NCI-H2171 (cell line): ENCODE results near the gene MITF.
A peak's percentile ranks its signal among the peaks of the same experiment; 100 is the strongest.

Source experiments
- DNase-seq: peaks from one replicate; lab custom pipeline; 2025; lab: John Stamatoyannopoulos, UW

MITF gene

DNA sequence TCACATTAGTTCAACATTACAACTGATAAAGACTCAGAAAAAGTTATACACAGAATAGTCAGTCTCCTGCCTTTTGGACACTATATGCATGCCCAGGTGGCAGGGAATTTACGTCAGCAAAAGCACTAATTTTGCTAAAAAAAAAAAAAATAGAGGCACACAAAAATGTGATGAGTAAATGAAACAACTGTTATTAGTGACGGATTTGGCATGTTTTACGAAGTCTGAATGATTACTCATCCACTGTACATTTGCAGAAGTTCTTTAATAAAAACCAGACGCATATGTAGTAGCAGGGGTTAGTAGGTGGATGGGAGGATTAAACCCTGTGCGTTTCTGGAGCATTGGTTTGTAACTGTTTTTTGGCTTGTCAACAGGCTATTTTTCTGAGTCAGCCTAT is 99.0 kb downstream of the MITF start:
- no peak for DNase-seq

DNA sequence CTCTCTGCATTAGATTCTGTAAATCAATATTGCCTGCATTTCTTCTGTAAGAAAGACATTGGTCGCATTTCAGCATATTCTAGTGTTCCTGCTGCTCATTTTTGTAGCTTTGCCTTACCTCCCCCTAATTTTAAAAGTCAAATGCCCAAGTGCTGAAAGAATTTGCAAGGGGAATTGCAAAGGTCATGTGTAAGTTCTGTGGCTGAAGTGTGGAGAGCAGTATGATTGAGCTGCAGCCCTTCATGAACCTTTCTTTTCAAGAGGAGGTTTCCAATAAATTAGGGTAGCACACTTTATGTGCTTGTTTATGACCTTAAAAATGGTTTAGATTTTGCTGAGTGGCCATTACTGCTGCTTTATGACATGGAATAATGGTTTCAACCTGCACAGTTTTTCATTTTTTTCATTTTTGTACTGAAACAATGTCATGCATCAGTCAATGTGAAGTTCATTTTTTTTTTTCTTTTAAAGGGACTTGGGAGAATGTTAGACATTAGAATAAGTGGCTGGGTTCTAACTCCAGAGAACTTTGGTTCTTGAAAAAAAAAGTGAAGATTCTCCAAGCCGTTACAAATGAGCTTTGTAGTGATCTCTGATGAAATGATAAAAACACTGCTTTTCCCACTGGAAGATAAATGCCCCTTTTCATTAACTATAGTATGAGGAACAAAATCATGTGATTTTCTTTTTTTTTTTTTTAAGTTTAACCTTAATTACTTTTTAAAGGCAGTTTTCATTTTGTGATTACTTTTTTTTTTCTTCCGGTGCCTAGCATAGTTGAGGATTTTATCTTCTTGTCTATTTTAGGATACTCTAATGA is 99.6 kb downstream of the MITF start:
- no peak for DNase-seq

DNA sequence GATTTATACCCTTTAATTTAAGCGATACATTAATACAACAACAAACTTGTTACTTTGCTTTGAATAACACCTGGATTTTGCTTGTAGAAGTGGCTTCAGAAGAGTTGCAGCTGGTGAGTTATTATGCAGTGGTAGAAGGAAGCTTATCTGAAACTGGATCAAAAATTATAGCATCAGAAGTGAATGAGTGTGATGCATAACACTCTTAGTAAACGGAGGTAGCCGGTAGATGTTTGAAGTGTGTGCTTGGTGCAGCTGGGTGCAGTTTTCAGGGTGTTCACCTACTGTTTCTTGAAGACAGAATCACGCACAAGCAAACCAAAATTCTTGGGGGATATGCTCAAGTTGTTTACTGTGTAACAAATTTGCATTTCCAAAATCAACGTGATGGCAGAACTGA is 103.1 kb downstream of the MITF start:
- no peak for DNase-seq

DNA sequence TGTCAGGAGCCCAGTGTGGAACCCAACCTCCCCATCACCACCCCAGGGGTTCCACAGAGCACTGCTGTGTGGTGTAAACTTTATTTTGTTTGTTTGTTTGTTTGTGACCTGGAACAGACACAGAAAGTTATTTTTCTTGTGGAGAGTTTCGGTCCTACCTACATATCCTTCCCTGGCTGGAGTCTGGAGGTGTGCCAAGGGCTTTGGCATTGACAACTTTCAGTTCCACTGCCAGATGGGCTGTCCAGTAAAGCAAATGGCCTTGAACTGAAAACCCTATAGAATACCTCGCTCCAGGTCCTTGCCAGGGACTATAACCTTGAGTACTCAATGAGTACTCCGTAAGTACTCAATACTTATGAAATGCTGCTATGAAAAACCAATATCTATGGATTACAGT is 103.5 kb downstream of the MITF start:
- DNase-seq = no peak

DNA sequence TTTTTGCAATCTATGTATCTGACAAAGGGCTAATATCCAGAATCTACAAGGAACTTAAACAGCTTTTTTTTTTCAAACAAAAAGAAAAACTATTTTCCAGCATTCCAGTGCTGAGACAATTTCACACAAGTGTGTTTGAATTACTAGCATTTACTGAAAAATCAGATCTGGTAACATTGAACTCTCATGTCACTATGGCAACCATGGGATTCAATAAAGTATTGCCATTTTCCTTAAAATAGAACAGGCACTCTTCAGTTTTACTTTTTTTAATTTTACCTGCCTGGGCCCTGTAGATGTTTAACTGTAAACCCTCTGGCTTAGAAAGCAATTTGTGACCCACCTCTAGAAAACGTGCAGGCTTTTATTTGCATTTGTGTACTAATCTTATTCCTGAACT is 105.4 kb downstream of the MITF start:
- no peak for DNase-seq

DNA sequence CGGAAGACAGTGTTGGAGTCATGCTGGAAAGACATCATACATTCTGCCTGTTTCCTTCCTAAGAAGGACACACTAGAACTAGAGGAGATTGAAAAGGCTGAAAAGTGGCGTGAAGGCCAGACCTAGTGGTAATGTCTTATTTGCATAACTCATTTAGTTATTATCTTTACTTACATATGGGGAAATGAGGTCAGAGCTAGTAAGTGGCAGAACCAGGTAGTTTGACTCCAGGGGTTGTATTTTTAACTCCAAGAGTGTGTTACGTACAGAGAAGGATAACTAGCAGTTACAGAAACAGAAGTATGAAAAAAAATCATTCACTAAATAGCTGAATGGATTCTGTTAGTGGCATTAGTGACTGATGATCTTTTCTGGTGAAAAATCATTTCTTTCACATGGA is 108.0 kb downstream of the MITF start:
- DNase-seq = no peak

DNA sequence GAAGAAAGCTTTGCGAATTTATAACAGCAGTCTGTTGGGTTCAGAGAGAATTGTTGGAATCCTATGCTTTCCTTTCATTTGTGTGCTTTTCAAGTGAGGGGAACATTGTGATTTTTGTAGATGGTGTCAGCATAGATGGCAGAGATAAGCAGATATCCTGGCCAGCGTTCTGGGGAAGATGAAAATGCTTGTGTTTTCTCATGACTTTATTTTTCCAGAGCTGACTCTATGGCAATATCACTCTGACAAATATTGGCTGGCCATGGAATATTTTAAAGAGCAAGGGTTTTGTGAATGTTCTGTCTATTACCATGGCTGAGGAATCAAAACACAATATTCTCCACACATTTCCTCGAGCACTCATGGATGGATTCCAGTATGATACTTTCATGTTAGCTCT is 108.8 kb downstream of the MITF start:
- DNase-seq = no peak

DNA sequence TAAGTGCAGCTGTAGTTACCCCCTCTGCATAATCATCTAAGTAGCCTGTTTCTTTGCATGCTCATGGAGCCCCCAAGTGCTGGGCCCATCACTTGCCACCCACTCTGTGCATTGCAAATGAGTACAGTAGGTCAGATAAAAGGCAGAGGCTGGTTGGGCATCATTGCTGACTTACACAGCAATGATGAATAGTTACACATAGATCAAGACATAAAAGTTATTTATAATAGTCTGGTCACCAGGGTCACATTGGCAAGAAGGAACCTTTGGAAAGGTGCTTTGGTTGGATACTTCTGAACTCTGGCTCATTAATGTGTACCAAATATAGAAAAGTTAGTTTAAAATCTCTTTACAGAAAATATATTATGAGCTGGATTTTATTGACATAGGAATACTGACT is 111.6 kb downstream of the MITF start:
- no peak for DNase-seq

DNA sequence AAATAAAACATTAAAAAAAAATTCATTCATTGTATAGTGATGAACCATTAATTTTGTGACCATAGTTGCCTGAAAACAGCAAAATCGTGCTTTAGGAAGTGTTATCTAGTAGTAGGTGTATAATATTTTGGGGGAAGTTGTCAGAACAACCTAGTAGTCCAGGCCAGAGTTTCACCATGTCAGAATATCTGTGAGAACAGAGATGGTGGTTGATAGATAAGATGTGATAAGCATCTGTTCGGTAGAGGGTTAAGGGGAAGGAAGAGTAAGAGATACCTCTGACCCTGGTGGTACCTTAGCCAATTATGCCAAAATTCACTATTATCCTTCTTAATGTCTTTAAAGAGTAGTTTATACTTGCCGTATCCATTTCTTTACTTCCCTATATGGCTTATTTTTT is 113.8 kb downstream of the MITF start:
- no peak for DNase-seq

DNA sequence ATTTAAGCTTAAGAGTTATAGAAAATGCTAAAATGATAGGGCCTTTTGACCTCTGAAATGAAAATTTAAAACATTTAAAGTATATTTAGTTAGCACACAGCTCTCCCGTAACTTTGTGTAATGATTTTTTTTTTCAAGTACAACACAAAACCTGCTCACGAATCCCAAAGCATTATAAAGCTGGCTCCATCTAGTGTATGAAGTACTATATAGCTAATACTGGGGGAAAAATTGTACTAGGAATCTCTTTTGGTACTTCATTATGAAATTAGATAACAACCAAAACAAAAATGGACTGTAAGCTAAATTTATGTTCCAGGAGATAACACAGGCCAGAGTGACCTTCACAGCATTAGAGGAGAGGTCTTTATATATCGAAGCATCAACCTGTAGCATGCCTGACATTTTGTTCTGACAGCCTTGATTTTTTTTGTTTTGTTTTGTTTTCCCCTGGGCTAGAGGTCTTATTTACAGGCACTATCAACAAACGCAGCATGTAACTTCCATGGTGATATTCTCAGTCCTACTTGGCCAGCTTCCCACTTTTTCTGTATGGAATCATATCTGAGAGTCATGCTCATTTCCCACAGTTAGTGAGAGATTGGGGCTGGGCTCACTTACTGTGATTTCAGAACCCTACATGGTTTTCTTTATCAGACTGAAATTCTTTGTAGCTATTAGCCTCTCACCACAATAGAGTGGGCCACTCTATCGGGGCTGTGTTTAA is 116.3 kb downstream of the MITF start:
- peak; percentile 10 for DNase-seq

DNA sequence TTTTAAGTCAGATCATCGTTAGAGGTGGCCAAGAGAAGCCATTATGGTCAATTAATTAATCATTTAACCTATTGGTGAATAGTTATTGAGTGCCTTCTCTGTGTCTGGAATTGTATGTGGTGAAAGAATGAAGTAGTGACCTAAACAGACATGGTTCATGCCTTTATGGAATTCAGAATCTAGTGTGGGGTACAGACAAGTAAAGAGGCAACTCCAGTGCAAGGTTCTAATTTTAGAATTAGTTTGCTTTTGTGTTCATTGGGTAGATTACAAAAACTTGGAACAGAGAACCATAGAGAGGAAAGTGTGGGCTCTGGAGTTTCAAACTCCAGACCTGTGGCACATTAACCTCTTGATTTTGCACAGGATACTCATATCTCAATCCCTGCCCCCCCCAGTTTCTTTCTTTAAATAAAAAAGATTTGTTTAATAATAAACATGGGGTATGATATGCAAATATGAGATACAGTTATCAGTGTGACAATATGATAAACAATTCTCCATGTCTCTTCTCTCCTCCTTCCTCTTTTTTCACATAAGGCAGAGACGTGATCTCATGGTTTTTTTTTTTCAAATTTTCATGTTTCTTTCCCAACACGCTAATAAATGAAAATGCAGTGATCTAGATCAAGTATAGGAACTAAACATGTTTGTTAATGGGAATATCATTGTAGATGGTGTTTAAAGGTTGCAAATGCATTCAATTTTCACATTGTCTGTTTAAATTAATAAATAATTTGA is 117.9 kb downstream of the MITF start:
- no peak for DNase-seq

DNA sequence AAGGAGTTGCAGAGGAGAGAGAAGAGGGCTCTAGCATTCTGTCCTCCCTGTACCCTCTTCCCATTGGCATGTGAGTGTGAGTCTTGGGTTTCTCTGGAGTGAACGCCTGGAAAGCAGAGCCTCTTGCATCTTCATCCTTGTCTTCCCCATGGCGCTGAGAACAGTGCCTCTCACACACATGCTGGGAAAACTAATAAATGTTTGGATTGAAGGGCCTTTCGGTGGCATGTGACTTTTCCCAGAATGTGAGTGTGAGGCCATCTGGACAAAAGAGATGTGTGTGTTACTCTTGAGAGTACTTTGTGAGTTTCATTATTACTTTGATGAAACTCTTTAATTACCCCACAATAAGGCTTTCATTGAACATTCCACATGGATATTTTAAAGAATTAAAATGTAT is 122.3 kb downstream of the MITF start:
- no peak for DNase-seq

DNA sequence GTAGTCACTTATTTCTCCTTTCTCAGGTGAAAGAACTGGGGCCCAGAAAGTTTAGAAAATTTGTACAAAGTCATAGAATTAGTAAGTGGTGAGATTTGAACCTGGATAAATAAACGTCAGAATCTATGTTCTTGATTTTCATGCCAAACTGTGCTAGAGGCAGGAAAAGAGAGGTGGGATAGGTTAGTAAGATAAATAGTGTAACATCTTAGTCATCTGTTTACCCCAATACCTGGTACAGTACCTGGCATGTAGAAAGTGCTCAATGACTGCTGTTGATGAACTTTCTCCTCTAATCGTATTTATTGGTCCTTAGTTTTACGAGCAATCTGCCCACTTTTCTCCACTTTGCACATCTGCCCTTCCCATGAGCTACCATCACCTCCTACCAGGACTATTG is 124.9 kb downstream of the MITF start:
- DNase-seq = no peak

DNA sequence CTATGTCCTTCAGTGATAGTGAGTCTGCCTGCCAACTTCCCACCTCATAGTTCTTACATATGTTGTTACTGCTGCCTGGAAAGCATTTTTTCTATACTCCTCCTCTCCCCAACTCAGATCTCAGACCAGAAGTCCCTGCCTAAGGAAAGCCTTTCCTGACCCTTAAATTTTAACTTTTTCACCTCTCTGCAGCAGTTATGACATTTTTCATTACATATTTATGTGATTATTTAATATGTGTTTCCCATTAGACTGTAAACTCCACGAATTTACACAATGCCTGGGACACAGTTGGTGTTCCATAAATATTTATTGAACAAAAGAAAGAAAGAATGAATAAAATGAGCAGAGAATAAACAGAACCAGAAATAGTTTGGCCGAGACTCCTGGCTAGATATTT is 125.5 kb downstream of the MITF start:
- no peak for DNase-seq

DNA sequence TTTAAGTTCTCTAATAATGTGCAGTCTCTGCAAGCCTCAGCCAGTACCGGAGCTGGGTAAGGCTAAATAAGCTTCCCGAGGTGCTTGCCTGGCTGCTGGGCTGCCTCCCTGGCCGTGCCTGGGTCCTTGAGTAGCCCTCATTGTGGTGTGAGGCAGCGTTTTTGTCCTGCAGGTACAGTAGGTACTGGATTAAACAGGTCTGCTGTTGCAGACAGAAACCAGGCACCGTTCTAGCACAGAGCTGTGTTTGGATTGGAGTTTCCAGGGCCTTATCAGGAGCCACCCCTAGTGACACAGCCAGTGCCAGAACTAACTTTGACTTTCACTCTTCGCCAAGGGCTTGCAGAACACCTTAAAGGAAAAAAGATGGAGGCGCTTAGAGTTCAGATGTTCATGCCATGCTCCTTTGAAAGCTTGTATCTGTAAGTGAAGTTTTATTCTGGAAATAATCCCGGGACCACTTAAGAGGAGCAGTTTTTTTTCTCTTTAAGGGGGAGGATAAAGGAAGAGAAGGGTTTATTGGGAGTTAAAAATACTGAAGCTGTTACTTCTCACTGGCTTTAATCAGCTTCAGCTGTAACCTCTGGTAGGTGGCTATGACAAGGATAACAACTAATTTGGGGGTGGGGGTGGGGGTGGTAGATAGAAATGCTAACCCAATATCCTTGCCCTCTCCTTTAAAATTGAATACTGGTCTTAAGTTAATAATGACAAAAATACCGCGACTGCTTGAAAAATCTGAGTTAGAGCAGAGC is 126.8 kb downstream of the MITF start:
- no peak for DNase-seq

DNA sequence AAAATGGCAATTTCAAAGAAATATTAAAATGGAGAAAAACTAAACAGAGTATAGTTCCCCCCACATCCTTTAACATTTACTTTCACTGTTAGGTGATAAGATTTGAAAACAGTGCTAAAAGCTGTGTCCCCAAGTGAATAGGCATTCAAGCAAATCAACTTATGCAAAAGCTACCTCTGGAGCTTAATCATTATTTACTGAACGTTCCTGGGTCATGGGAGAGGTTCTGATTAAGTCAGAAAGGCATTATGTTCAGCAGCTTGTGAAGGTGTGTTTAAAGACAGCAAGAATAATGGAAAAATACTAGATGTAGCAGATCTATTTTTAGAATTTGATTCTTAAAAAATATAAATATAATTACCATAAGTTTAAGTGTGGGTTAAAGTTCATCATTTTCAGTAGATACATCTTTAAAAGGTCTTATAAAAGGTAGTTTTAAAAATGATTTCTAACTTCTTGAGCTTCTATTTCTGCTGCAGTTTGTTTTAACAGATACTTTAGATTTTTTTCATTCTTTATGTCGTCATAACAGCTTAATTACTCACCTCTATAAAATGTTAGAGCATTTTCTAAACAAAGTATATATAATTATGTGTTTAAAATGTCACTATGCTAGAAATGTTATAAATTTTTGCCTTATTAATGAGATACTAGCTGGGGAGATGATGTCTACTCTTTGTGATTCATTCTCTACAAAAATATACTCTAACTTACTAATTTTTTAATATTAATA is 127.9 kb downstream of the MITF start:
- no peak for DNase-seq

DNA sequence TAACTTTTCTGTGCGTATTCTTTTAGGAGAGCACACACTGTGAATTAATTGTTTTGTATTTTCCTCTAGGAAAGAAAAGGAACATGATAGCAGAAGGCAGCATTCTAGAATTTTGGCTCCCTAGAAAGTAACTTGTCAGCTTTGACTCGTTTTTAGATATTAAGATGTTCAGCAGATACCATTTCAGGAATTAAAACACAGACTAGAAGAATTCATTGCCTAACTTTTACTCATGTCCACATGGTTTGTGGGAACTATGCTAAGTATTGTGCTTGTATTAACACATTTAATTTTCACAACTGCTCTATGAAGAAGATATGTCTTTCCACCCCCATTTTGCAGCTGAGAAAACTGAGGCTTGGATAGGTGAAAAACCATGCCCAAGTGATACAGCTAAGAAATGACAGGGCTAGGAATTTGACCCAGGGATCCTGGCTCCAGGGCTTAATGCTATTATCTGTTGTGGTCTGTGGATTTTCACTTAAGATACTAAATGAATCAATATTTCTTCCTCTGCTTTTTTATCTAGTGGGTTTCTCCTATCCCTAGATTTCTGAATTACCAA is 128.8 kb downstream of the MITF start:
- DNase-seq = no peak

DNA sequence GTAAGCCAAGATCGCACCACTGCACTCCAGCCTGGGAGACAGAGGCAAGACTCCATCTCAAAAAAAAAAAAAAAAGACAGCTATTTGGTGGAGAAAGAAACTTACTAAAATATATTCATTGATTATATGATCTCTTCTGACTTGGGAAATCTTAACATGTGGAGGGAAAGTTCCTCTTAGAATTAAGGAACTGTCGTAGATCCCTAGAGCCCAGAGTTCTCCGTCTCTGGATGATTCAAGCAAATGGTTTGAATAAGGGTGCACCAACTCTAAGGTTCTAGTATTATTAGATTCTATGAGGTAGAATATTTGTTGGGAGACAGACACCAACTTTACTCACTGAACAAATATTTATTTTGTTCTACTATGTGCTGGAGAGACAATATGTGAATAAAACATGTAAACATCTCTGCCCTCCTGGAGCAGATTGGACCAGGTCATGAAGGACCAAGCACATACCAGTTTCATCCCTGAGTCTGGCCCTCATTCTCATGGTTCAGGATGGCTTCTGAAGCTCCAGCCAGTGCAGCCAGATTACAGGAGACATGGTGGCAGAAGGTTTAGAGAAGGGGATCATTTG is 129.7 kb downstream of the MITF start:
- no peak for DNase-seq

DNA sequence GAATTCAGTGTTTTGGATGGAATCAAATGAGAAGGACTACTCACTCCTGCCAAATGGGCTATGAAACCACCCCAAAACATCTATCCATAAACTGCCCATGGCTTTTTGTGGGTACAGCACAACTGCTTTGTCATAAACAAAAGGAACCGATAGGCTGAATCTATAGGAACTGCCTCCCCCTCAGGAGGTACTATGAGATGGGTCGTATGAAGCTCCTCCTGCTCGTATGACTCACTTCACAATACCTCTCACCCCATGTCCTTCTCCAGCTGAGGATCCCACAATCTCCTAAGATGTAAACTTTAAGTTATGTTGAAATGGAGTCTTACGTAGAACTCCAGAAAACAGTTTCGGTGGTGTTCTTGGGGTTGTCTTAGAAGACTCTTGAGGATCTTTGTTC is 130.4 kb downstream of the MITF start:
- no peak for DNase-seq

DNA sequence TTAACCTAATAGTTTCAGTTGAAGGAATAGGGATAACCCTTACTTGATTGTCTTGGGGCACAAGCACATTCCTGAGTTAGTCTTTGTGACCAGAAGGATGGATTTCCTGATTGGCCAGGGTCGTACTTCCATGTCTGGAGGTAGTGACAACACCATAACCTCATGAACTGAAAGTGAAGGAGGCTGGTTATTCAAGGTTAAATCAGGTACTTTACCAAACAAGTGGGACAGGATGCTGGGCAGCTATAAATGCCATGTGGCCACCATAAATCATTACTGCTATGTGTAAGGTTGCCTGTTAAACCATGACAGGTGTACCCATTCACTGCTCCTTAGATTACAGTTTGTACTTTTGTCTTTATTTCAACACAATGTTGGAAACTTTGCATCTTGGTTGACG is 132.0 kb downstream of the MITF start:
- no peak for DNase-seq

DNA sequence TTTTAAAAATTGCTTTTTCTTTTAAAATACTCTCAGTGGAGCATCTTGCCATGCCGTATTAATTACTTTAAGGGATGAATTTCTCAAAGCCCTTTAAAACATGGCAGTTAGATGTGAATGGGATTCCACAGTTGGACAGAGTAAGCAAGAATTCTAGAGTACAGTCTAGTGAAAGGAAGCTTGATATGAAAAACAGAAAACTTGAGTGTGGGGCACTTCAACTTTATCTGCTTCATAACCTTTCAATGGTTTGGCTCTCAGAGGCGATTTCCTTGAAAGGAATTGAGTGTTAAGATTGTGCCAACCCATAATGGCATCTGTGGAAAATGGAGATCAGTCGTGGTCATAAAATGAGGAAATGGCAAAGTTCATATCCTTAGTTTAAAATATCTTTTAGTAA is 132.6 kb downstream of the MITF start:
- DNase-seq = no peak
